ENCODE measurements around the gene CACNA2D1.

DNA sequence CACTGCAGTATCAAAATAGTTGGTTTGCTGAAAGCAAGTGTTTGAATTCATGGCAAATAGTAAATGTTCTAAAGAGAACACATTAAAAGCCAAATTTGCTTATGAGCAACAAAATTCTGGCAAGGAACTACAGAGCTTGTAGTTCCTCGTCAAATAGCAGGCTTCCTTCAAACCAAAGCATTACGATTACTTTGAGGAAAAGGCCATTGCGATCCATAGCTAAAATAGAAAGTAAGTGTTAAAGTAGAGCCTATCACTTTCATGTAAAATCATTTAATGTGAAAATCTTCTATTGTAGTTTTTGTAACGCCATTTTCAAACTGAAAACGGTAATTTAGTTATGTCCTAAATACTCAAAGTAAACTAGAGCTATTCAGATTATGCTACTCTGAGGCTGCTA lies 20.1 kb downstream of the CACNA2D1 start:
- TF ChIP-seq EZH2 (IDR thresholded peaks at IDR 0.05) (no peak), CTCF (IDR thresholded peaks at IDR 0.05) (no peak)

Data from neural progenitor cell (in vitro differentiated cells).